ENCODE data around the gene ZDHHC24.

DNA sequence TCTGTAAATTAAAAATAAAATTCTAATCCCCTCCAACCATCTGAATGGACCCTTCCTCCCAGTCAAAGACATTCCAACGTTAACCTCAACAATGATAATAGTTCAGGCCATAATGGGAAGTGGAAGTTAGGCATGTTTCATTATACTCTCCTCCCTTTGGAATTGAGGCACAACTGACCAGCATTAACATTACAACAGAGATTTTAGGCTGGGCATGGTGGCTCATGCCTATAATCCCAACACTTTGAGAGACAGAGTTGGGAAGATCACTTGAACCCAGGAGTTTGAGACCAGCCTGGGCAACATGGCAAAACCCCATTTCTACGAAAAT lies 25.0 kb upstream of the ZDHHC24 start:
- no peak for TF ChIP-seq EZH2phosphoT487 (IDR thresholded peaks at IDR 0.05; ENCODE audit: unreplicated experiment)
- TF ChIP-seq, protein P1, sequence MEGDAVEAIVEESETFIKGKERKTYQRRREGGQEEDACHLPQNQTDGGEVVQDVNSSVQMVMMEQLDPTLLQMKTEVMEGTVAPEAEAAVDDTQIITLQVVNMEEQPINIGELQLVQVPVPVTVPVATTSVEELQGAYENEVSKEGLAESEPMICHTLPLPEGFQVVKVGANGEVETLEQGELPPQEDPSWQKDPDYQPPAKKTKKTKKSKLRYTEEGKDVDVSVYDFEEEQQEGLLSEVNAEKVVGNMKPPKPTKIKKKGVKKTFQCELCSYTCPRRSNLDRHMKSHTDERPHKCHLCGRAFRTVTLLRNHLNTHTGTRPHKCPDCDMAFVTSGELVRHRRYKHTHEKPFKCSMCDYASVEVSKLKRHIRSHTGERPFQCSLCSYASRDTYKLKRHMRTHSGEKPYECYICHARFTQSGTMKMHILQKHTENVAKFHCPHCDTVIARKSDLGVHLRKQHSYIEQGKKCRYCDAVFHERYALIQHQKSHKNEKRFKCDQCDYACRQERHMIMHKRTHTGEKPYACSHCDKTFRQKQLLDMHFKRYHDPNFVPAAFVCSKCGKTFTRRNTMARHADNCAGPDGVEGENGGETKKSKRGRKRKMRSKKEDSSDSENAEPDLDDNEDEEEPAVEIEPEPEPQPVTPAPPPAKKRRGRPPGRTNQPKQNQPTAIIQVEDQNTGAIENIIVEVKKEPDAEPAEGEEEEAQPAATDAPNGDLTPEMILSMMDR (conservative IDR thresholded peaks at IDR 0.05; ENCODE audit: low read depth in 2 of 2) = no peak
- no peak for TF ChIP-seq CREB1 (CRISPR knock-in tag; IDR thresholded peaks at IDR 0.05; ENCODE audit: low read depth)
- TF ChIP-seq EZH2 (IDR thresholded peaks at IDR 0.05; ENCODE audit: low read depth, unreplicated experiment) = no peak
- TF ChIP-seq ZNF114 (CRISPR knock-in tag; IDR thresholded peaks at IDR 0.05) = no peak
- TF ChIP-seq, protein P2, sequence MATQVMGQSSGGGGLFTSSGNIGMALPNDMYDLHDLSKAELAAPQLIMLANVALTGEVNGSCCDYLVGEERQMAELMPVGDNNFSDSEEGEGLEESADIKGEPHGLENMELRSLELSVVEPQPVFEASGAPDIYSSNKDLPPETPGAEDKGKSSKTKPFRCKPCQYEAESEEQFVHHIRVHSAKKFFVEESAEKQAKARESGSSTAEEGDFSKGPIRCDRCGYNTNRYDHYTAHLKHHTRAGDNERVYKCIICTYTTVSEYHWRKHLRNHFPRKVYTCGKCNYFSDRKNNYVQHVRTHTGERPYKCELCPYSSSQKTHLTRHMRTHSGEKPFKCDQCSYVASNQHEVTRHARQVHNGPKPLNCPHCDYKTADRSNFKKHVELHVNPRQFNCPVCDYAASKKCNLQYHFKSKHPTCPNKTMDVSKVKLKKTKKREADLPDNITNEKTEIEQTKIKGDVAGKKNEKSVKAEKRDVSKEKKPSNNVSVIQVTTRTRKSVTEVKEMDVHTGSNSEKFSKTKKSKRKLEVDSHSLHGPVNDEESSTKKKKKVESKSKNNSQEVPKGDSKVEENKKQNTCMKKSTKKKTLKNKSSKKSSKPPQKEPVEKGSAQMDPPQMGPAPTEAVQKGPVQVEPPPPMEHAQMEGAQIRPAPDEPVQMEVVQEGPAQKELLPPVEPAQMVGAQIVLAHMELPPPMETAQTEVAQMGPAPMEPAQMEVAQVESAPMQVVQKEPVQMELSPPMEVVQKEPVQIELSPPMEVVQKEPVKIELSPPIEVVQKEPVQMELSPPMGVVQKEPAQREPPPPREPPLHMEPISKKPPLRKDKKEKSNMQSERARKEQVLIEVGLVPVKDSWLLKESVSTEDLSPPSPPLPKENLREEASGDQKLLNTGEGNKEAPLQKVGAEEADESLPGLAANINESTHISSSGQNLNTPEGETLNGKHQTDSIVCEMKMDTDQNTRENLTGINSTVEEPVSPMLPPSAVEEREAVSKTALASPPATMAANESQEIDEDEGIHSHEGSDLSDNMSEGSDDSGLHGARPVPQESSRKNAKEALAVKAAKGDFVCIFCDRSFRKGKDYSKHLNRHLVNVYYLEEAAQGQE (IDR thresholded peaks at IDR 0.05; ENCODE audit: unreplicated experiment) = no peak
- no peak for TF ChIP-seq POLR2AphosphoS5 (IDR thresholded peaks at IDR 0.05; ENCODE audit: low read depth)
- no peak for TF ChIP-seq ZNF331 (CRISPR knock-in tag; IDR thresholded peaks at IDR 0.05; ENCODE audit: low read depth)
- no peak for TF ChIP-seq JUNB (IDR thresholded peaks at IDR 0.05; ENCODE audit: unreplicated experiment)
- TF ChIP-seq, protein P3, sequence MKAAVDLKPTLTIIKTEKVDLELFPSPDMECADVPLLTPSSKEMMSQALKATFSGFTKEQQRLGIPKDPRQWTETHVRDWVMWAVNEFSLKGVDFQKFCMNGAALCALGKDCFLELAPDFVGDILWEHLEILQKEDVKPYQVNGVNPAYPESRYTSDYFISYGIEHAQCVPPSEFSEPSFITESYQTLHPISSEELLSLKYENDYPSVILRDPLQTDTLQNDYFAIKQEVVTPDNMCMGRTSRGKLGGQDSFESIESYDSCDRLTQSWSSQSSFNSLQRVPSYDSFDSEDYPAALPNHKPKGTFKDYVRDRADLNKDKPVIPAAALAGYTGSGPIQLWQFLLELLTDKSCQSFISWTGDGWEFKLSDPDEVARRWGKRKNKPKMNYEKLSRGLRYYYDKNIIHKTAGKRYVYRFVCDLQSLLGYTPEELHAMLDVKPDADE (IDR thresholded peaks at IDR 0.05) = no peak
- TF ChIP-seq STAT1 (IDR thresholded peaks at IDR 0.05; ENCODE audit: unreplicated experiment) = no peak
